Activated CD4-positive, alpha-beta T cell treated with anti-CD3 and anti-CD28 coated beads for 36 hours (primary cell): Measurements from ENCODE around the gene NPAS4. TPM values are rescaled to one million over a fixed set of nuclear protein-coding genes. Genes with fewer than 3 reads are reported as not detected.
"Not testable (repeated sequence)": the region's sequence is repeated elsewhere in the genome, so short reads cannot be mapped to it uniquely, and the experiment has no call there.

Experiments
- ATAC-seq: fragments of 200-7000 bp; cut with Tn5 transposase; one replicate; pipeline ENCODE4 v1.10.0; 2021; ENCODE audit warnings: mild to moderate bottlenecking, moderate library complexity
- CTCF ChIA-PET: fragments of 350-600 bp; sonication (Branson Sonifier 250); formaldehyde crosslinking; loops from one replicate; lab custom pipeline; 2021; ENCODE audit warnings: antibody characterized with exemption; lab: Charles Lee
- POLR2A ChIA-PET: fragments of 350-600 bp; sonication (Branson Sonifier 250); formaldehyde crosslinking; loops from one replicate; lab custom pipeline; 2021; ENCODE audit warnings: antibody characterized with exemption, inconsistent platforms; lab: Charles Lee
- DNase-seq: peaks from one replicate; pipeline ENCODE4 v3.0.0-alpha.2; 2020
- H3K27ac Mint-ChIP-seq: one replicate; pipeline ENCODE4 v1.8.0; 2021; ENCODE audit warnings: mixed read lengths
- H3K27me3 Mint-ChIP-seq: one replicate; pipeline ENCODE4 v1.8.0; 2021; ENCODE audit warnings: mixed read lengths
- H3K36me3 Mint-ChIP-seq: one replicate; pipeline ENCODE4 v1.8.0; 2021; ENCODE audit warnings: low read depth, mixed read lengths
- H3K4me1 Mint-ChIP-seq: one replicate; pipeline ENCODE4 v1.8.0; 2021; ENCODE audit warnings: mixed read lengths
- H3K4me3 Mint-ChIP-seq: one replicate; pipeline ENCODE4 v1.8.0; 2021; ENCODE audit warnings: mild to moderate bottlenecking, moderate library complexity, mixed read lengths
- H3K9me3 Mint-ChIP-seq: one replicate; pipeline ENCODE4 v1.8.0; 2021; ENCODE audit warnings: low read depth, mixed read lengths
- intact Hi-C, 2 experiments: fragments of 100-400 bp; cut with DNase I in 1 of 2; cut with micrococcal nuclease in 1 of 2; formaldehyde crosslinking; loops; one replicate each; pipeline versions ENCODE4 v1.14.2 to v1.15.1; 2022 to 2024; cut with DNase I, micrococcal nuclease
- total RNA-seq, 2 experiments: library from RNA; stranded (reverse); gene quantifications; one replicate each; pipeline ENCODE4 v1.2.3, GENCODE V29; 2021

Gene NPAS4
- total RNA-seq, 2 experiments from 2014 or later: 0.07 TPM

- no peak overlapping the region for H3K4me3 Mint-ChIP-seq
- no peak for ATAC-seq
- no peak overlapping the region for H3K27ac Mint-ChIP-seq
- H3K27me3 Mint-ChIP-seq: peaks cover 65% of the 10 kb centered on the region
- H3K4me1 Mint-ChIP-seq: peaks cover 33% of the 10 kb centered on the region
- peaks cover 6% of the 10 kb centered on the region for H3K9me3 Mint-ChIP-seq
- intact Hi-C loops: no loop called here
- CTCF ChIA-PET: interaction anchor here (0.6 to 3.2 kb wide), 10 partner anchors 9 to 262 kb away, joined by 3 to 33 read pairs (median 4); partner anchors contain the start of gene MRPL11
- POLR2A ChIA-PET: no interaction called here
- H3K36me3 Mint-ChIP-seq: no peaks in the 10 kb centered on the region
- peak; percentile 73 for DNase-seq
These were observed 3.8 kb upstream of the NPAS4 start for GRCh38 chr11:66417000-66417399.

- ATAC-seq (peak; percentile 93), DNase-seq (peak; percentile 90)
- H3K36me3 Mint-ChIP-seq: no peaks in the 10 kb centered on the region
- H3K27ac Mint-ChIP-seq: no peak overlapping the region
- peaks cover 6% of the 10 kb centered on the region for H3K9me3 Mint-ChIP-seq
- POLR2A ChIA-PET: interaction anchor here (0.5 to 1.2 kb wide), 9 partner anchors 9 to 828 kb away, joined by 3 to 4 read pairs (median 3); partner anchors contain the start of genes MRPL11 and YIF1A
- peaks cover 60% of the 10 kb centered on the region for H3K27me3 Mint-ChIP-seq
- H3K4me1 Mint-ChIP-seq: peaks cover 33% of the 10 kb centered on the region
- peak overlapping the region; percentile 38 for H3K4me3 Mint-ChIP-seq
- CTCF ChIA-PET: interaction anchor here (0.5 to 3.2 kb wide), 24 partner anchors 9 to 663 kb away, joined by 3 to 33 read pairs (median 4); partner anchors contain the start of genes DPP3, MRPL11, RBM4 and RBM4B
- intact Hi-C loops: loop anchor here (1.0 kb wide), 2 partner anchors 10 to 48 kb away; partner anchors contain the start of gene PELI3 (in 1 of the 2)
These were observed 2.5 kb upstream of the NPAS4 start for GRCh38 chr11:66418168-66418985.

GRCh38 chr11:66418986-66419308 is 1.9 kb upstream of the NPAS4 start:
- Mint-ChIP-seq H3K9me3 (peaks cover 6% of the 10 kb centered on the region), H3K4me3 (peak overlapping the region; percentile 13), H3K27me3 (peaks cover 56% of the 10 kb centered on the region), H3K36me3 (no peaks in the 10 kb centered on the region), H3K27ac (no peak overlapping the region), H3K4me1 (peaks cover 33% of the 10 kb centered on the region)
- DNase-seq (no peak), ATAC-seq (no peak)
- ChIA-PET POLR2A (no interaction called here), CTCF (interaction anchor here (0.8 to 3.2 kb wide), 7 partner anchors 8 to 130 kb away, joined by 3 to 33 read pairs (median 5); partner anchors contain the start of genes MRPL11 and YIF1A)
- intact Hi-C loops: loop anchor here (1.0 kb wide), 2 partner anchors 11 to 47 kb away; partner anchors contain the start of gene PELI3 (in 1 of the 2)

- ChIA-PET POLR2A (no interaction called here), CTCF (interaction anchor here (0.9 to 1.6 kb wide), 3 partner anchors 20 to 35 kb away, joined by 3 to 5 read pairs (median 5); no protein-coding TSS in a partner anchor)
- Mint-ChIP-seq H3K27me3 (peaks cover 51% of the 10 kb centered on the region), H3K27ac (no peak overlapping the region), H3K4me3 (no peak overlapping the region), H3K4me1 (peaks cover 33% of the 10 kb centered on the region), H3K9me3 (peaks cover 6% of the 10 kb centered on the region), H3K36me3 (no peaks in the 10 kb centered on the region)
- intact Hi-C loops: loop anchor here in 1 of 2 experiments (2.0 to 5.0 kb wide), 2 partner anchors 197 to 422 kb away; partner anchors contain the start of genes RBM14 and RCE1
- DNase-seq: peak; percentile 42
- ATAC-seq: no peak
These were observed 1.0 kb upstream of the NPAS4 start for GRCh38 chr11:66419825-66420224.

GRCh38 chr11:66421492-66422205 is 814 bp downstream of the NPAS4 start:
- H3K4me3 Mint-ChIP-seq: no peak overlapping the region
- H3K36me3 Mint-ChIP-seq: no peaks in the 10 kb centered on the region
- DNase-seq (peak; percentile 93), ATAC-seq (peak; percentile 40)
- peaks cover 35% of the 10 kb centered on the region for H3K27me3 Mint-ChIP-seq
- intact Hi-C loops: loop anchor here (1.0 to 5.0 kb wide), 6 partner anchors 13 to 421 kb away; partner anchors contain the start of genes YIF1A (in 2 of the 2), DPP3 (in 1 of the 2), RBM14 (in 1 of the 2) and RCE1 (in 1 of the 2)
- ChIA-PET CTCF (interaction anchor here (0.6 to 2.1 kb wide), 13 partner anchors 8 to 256 kb away, joined by 3 to 14 read pairs (median 4); partner anchors contain the start of genes MRPL11 and RBM4B), POLR2A (interaction anchor here (0.6 to 1.7 kb wide), 5 partner anchors 10 to 195 kb away, joined by 3 to 5 read pairs (median 4); partner anchors contain the start of genes DPP3, RBM14 and ZDHHC24)
- H3K9me3 Mint-ChIP-seq: peaks cover 6% of the 10 kb centered on the region
- peaks cover 30% of the 10 kb centered on the region for H3K4me1 Mint-ChIP-seq
- no peak overlapping the region for H3K27ac Mint-ChIP-seq

GRCh38 chr11:66426314-66426713 is 5.5 kb downstream of the NPAS4 start:
- H3K27ac Mint-ChIP-seq: no peak overlapping the region
- H3K36me3 Mint-ChIP-seq: peaks cover 15% of the 10 kb centered on the region
- no peaks in the 10 kb centered on the region for H3K9me3 Mint-ChIP-seq
- DNase-seq: no peak
- no peaks in the 10 kb centered on the region for H3K4me1 Mint-ChIP-seq
- CTCF ChIA-PET: interaction anchor here (0.9 to 3.6 kb wide), 4 partner anchors 8 to 41 kb away, joined by 3 to 28 read pairs (median 4); no protein-coding TSS in a partner anchor
- ATAC-seq: no peak
- H3K4me3 Mint-ChIP-seq: no peak overlapping the region
- H3K27me3 Mint-ChIP-seq: no peaks in the 10 kb centered on the region
- POLR2A ChIA-PET: no interaction called here
- intact Hi-C loops: no loop called here

GRCh38 chr11:66428933-66429332 is 8.1 kb downstream of the NPAS4 start:
- intact Hi-C loops: no loop called here
- Mint-ChIP-seq H3K4me1 (no peaks in the 10 kb centered on the region), H3K27me3 (no peaks in the 10 kb centered on the region), H3K9me3 (no peaks in the 10 kb centered on the region), H3K4me3 (no peak overlapping the region), H3K27ac (no peak overlapping the region), H3K36me3 (peaks cover 21% of the 10 kb centered on the region)
- DNase-seq (no peak), ATAC-seq (no peak)
- ChIA-PET POLR2A (interaction anchor here (0.7 kb wide), 1 partner anchor 51 kb away, joined by 3 read pairs; no protein-coding TSS in a partner anchor), CTCF (interaction anchor here (0.9 to 3.8 kb wide), 7 partner anchors 11 to 167 kb away, joined by 3 to 28 read pairs (median 8); no protein-coding TSS in a partner anchor)

- Mint-ChIP-seq H3K27me3 (no peaks in the 10 kb centered on the region), H3K27ac (no peak overlapping the region), H3K4me1 (no peaks in the 10 kb centered on the region), H3K9me3 (no peaks in the 10 kb centered on the region), H3K36me3 (peaks cover 25% of the 10 kb centered on the region), H3K4me3 (no peak overlapping the region)
- ChIA-PET CTCF (interaction anchor here (0.7 to 3.8 kb wide), 15 partner anchors 8 to 169 kb away, joined by 3 to 28 read pairs (median 5); partner anchors contain the start of genes MRPL11 and NPAS4), POLR2A (no interaction called here)
- DNase-seq: peak; percentile 91
- ATAC-seq: peak; percentile 97
- intact Hi-C loops: loop anchor here (1.0 to 10.0 kb wide), 4 partner anchors 22 to 245 kb away; partner anchors contain the start of gene RBM4B (in 1 of the 2)
These were observed 9.3 kb downstream of the NPAS4 start for GRCh38 chr11:66429983-66430602.

GRCh38 chr11:66431287-66431686 is 10.5 kb downstream of the NPAS4 start:
- H3K27ac Mint-ChIP-seq, ATAC-seq, DNase-seq, H3K4me1 Mint-ChIP-seq, H3K9me3 Mint-ChIP-seq, H3K27me3 Mint-ChIP-seq, POLR2A ChIA-PET, H3K4me3 Mint-ChIP-seq: not testable (repeated sequence)
- intact Hi-C loops: loop anchor here (2.0 to 10.0 kb wide), 3 partner anchors 44 to 244 kb away; partner anchors contain the start of gene RBM4B (in 1 of the 2)
- H3K36me3 Mint-ChIP-seq: peaks cover 35% of the 10 kb centered on the region
- CTCF ChIA-PET: interaction anchor here (0.7 to 3.8 kb wide), 8 partner anchors 8 to 187 kb away, joined by 3 to 15 read pairs (median 6); partner anchors contain the start of genes MRPL11 and NPAS4

GRCh38 chr11:66431871-66432329 is 11.1 kb downstream of the NPAS4 start:
- H3K4me3 Mint-ChIP-seq, H3K27me3 Mint-ChIP-seq, POLR2A ChIA-PET, ATAC-seq, DNase-seq, H3K9me3 Mint-ChIP-seq, H3K27ac Mint-ChIP-seq, H3K4me1 Mint-ChIP-seq: not testable (repeated sequence)
- intact Hi-C loops: loop anchor here (2.0 to 10.0 kb wide), 3 partner anchors 45 to 243 kb away; partner anchors contain the start of gene RBM4B (in 1 of the 2)
- H3K36me3 Mint-ChIP-seq: peaks cover 42% of the 10 kb centered on the region
- CTCF ChIA-PET: interaction anchor here (0.7 to 1.0 kb wide), 3 partner anchors 10 to 46 kb away, joined by 3 to 6 read pairs (median 5); no protein-coding TSS in a partner anchor
